PC-9 (cell line): ENCODE measurements around the gene POLR2F. TPM values are rescaled to one million over a fixed set of nuclear protein-coding genes. Genes with fewer than 3 reads are reported as not detected.

ENCODE experiments used
- Bru-seq: library from RNA; stranded (reverse); fragments of 400-500 nt; gene quantifications from one replicate; lab custom pipeline; 2021; lab: Mats Ljungman, UMichigan
- BruChase-seq, 2 experiments: library from RNA; stranded (reverse); fragments of 400-500 nt; gene quantifications; one replicate each; lab custom pipeline; 2021; lab: Mats Ljungman, UMichigan
- BruUV-seq: library from RNA; stranded (reverse); fragments of 400-500 nt; replicated peaks from 2 replicates; lab custom pipeline; 2021; lab: Mats Ljungman, UMichigan
- CTCF ChIA-PET: fragments of 300-600 bp; sonication (Branson Sonifier 250); formaldehyde crosslinking; loops from one replicate; lab custom pipeline; 2022; ENCODE audit warnings: antibody characterized with exemption; lab: Charles Lee
- POLR2A ChIA-PET: fragments of 300-600 bp; sonication (Branson Sonifier 250); formaldehyde crosslinking; loops from one replicate; lab custom pipeline; 2022; ENCODE audit warnings: antibody characterized with exemption; ENCODE audit not compliant: unreplicated experiment; lab: Charles Lee
- DNase-seq, 2 experiments: peaks; one replicate each; pipeline versions ENCODE4 v3.0.0 to v3.0.0-alpha.2; 2015 to 2022; ENCODE audit warnings: mixed read lengths in 1 of 2
- H2AFZ ChIP-seq: fragments of 200-600 bp; sonication (generic); 2 replicates; pipeline ENCODE4 v1.8.1; 2017; ENCODE audit warnings: antibody characterized with exemption
- H3F3A ChIP-seq: fragments of 200-600 bp; sonication (generic); 2 replicates; pipeline ENCODE4 v1.8.1; 2017; ENCODE audit warnings: antibody characterized with exemption, mild to moderate bottlenecking, low read depth; ENCODE audit not compliant: insufficient read depth
- H3K27ac ChIP-seq: fragments of 200-600 bp; sonication (generic); 2 replicates; pipeline ENCODE4 v1.6.1; 2016; ENCODE audit warnings: mixed run types
- H3K27me3 ChIP-seq: fragments of 200-600 bp; sonication (generic); 2 replicates; pipeline ENCODE4 v1.6.1; 2016; ENCODE audit warnings: low read depth, mixed run types; ENCODE audit not compliant: insufficient read depth
- H3K36me3 ChIP-seq: fragments of 200-600 bp; sonication (generic); 2 replicates; pipeline ENCODE4 v1.6.1; 2016; ENCODE audit warnings: low read depth, mixed run types
- H3K4me1 ChIP-seq: fragments of 200-600 bp; sonication (generic); replicated peaks from 2 replicates; pipeline ENCODE4 v1.6.1; 2016; ENCODE audit warnings: mixed run types; ENCODE audit not compliant: insufficient read depth
- H3K4me2 ChIP-seq: fragments of 200-600 bp; sonication (generic); 2 replicates; pipeline ENCODE4 v1.6.1; 2017; ENCODE audit warnings: mixed run types
- H3K4me3 ChIP-seq: fragments of 200-600 bp; sonication (generic); 2 replicates; pipeline ENCODE4 v1.6.1; 2016; ENCODE audit warnings: mixed run types
- H3K79me2 ChIP-seq: fragments of 200-600 bp; sonication (generic); 2 replicates; pipeline ENCODE4 v1.6.1; 2017; ENCODE audit warnings: low read depth, mixed run types
- H3K9me2 ChIP-seq: fragments of 200-600 bp; sonication (generic); 2 replicates; pipeline ENCODE4 v1.8.1; 2017; ENCODE audit warnings: mild to moderate bottlenecking; ENCODE audit not compliant: insufficient read depth
- H3K9me3 ChIP-seq: fragments of 200-600 bp; sonication (generic); 2 replicates; pipeline ENCODE4 v1.8.1; 2016; ENCODE audit warnings: low read depth; ENCODE audit not compliant: insufficient read depth
- H4K20me1 ChIP-seq: fragments of 200-600 bp; sonication (generic); 2 replicates; pipeline ENCODE4 v1.8.1; 2017; ENCODE audit not compliant: insufficient read depth
- CTCF ChIP-seq: fragments of 200-600 bp; sonication (generic); conservative IDR thresholded peaks from 2 replicates; pipeline ENCODE4 v1.6.1; 2017; ENCODE audit warnings: mixed run types, antibody characterized with exemption, mild to moderate bottlenecking, moderate library complexity
- EZH2 ChIP-seq: fragments of 200-600 bp; sonication (generic); IDR thresholded peaks from 2 replicates; pipeline ENCODE4 v1.8.0; 2017; ENCODE audit warnings: antibody characterized with exemption, low read depth
- intact Hi-C: fragments of 100-400 bp; cut with micrococcal nuclease; formaldehyde crosslinking; loops from one replicate; pipeline ENCODE4 v1.10.0; 2022; ENCODE audit not compliant: unreplicated experiment
- long read RNA-seq: library from polyadenylated mRNA; stranded (forward); transcript quantifications from one replicate; pipeline ENCODE4 v2.0.0, GENCODE V29; 2022
- total RNA-seq: library from RNA; stranded (reverse); gene quantifications from 2 replicates; pipeline ENCODE4 v1.2.3, GENCODE V29; 2021

POLR2F gene
- total RNA-seq (147 and 180 TPM in 2 replicates), Bru-seq, nascent RNA (percentile 49 among the genes with signal in this experiment), BruChase-seq, experiment 1, labeled RNA remaining after a 2-hour chase (percentile 54 among the genes with signal in this experiment), BruChase-seq, experiment 2, labeled RNA remaining after a 6-hour chase (percentile 61 among the genes with signal in this experiment)
- long read RNA-seq, transcript POLR2F-205 (5 exons, 2,106 nt): major isoform, 239 of 274 reads
- long read RNA-seq, partial matches to known transcripts: 9 of 274 reads
- long read RNA-seq, other reads (novel, unspliced or antisense): 20 of 274 reads

DNA sequence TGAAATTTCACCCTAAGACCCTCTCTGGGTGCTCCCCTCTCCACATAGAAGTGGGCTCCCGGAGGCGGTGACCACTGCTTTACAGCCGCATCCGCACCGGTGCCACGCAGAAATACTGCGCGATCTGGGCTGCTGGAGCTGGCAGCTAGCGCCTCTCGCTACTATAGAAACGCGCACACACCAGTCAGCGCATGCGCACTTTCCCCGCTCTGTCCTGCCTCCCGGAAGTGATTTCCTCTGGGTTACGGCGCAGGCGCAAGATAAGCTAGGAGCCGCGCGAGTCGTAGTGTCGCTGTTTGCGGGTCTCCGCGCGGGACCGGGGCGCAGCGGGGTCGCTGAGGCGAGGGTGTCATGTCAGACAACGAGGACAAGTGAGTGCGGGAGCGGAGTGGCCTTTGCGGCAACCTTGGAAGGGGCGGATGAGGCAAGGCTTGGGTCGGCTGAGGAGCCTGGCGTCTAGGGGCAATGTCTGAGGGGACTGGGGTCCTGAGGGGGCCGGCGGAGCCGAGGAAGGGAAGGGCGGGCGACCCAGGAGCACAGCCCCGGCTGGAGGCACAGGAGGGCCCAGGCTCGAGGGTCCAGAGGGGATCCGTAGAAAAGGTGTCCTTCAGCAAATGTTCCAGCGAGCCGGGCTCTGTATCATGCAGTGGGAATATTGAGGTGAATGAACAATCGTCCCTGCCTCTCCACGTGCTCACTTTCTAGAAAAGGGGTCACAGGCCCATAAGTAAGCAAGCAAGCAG is at the start of gene POLR2F, which contains the start of gene C22orf23:
TSS of gene POLR2F (plus strand) at position 263 of the 743 bp plus-strand sequence. CDS start at position 352, 89 bp downstream.
TSS of gene C22orf23 (minus strand) at position 165 of the 743 bp plus-strand sequence. CDS start 452 bp downstream, outside the sequence.
- peak within 1 kb of the TSS; percentile 68 for H3K4me3 ChIP-seq
- H3K4me1 ChIP-seq: peaks cover 18% of the 10 kb centered on the region
- peak within 1 kb of the TSS; percentile 1; the same call in 1 of the 2 replicates for H3K27ac ChIP-seq
- H3K9me2 ChIP-seq: no peaks in the 10 kb centered on the region
- no peaks in the 10 kb centered on the region; the same call in 1 of the 2 replicates for H4K20me1 ChIP-seq
- intact Hi-C loops: loop anchor here (1.0 to 5.0 kb wide), 2 partner anchors 66 to 111 kb away; partner anchors contain the start of gene ANKRD54
- H3K4me2 ChIP-seq: peak within 1 kb of the TSS; percentile 89
- ChIA-PET CTCF (interaction anchor here (0.6 to 2.3 kb wide), 7 partner anchors 12 to 345 kb away, joined by 3 to 20 read pairs (median 8); partner anchors contain the start of gene GGA1), POLR2A (interaction anchor here (0.5 to 0.9 kb wide), 8 partner anchors 9 to 295 kb away, joined by 3 to 17 read pairs (median 3); partner anchors contain the start of genes BAIAP2L2 and GCAT)
- peak within 1 kb of the TSS; percentile 97 for H2AFZ ChIP-seq
- H3K79me2 ChIP-seq: peaks cover 35% of the 10 kb centered on the region
- TF ChIP-seq CTCF: no peak
- no peak for TF ChIP-seq EZH2
- no TSS peak for BruUV-seq
- peaks cover 14% of the 10 kb centered on the region for H3K36me3 ChIP-seq
- no peaks in the 10 kb centered on the region for H3K27me3 ChIP-seq
- H3K9me3 ChIP-seq: no peaks in the 10 kb centered on the region
- DNase-seq: peak; percentile 91 to 96
- peaks cover 24% of the 10 kb centered on the region for H3F3A ChIP-seq

DNA sequence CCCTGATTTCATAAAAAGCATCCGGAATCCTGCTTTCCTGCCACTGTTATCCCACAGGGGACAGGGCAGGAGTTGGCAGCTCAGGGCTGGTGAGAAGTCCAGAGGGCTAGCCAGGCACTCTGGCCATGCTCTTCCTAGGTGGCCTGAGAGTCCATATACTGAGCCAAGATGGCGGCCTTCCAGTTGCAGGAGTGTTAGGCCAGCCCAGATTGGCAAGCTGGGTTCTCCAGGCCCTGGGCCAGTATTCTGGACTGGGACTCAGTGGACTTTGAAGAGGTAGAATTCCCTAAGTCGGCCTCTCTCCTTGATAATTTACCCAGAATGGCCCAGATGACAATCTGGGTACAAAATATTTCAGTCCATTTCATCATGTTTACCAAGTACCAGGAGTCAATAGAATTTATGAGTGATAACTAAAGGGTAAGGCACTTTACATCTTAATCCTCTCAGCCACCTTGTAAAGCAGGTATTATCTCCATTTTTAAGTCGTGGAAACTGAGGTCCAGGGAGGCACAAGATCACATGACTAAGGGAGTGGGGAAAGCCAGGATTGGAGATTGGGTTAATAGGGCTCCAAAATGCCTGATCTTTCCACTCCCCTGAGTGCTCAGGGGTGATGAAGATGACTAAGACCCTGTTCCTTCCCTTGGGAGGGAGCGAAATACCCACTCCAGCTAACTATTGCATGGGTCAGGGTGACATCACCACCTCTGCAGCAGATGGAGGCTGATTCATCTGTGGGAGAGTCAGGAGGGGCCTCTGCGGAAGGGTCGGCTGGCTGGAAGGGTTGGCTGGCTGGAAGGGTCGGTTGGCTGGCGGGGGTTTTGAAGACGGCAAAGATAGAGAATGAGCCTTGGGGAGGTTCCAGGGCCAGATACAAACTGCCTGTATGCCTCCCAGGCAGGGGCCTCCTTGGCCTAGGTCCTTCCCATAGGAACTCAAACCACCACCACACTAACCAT is 48.6 kb upstream of the POLR2F start:
- POLR2A ChIA-PET: interaction anchor here (0.5 to 2.8 kb wide), 5 partner anchors 8 to 424 kb away, joined by 3 to 75 read pairs (median 11); no protein-coding TSS in a partner anchor
- Histone ChIP-seq H4K20me1 (peaks cover 32% of the 10 kb centered on the region), H3K79me2 (peaks cover 33% of the 10 kb centered on the region), H3K9me3 (no peaks in the 10 kb centered on the region), H3K27me3 (no peaks in the 10 kb centered on the region), H3K27ac (peak overlapping the region; percentile 99), H3K36me3 (peaks cover 7% of the 10 kb centered on the region; the same call in 1 of the 2 replicates), H3F3A (peaks cover 43% of the 10 kb centered on the region), H2AFZ (peak overlapping the region; percentile 73; the same call in 1 of the 2 replicates), H3K4me2 (peak overlapping the region; percentile 82), H3K9me2 (no peaks in the 10 kb centered on the region), H3K4me3 (peak overlapping the region; percentile 58), H3K4me1 (peaks cover 46% of the 10 kb centered on the region)
- BruUV-seq: TSS peak; percentile 78
- intact Hi-C loops: loop anchor here (1.0 to 2.0 kb wide), 3 partner anchors 9 to 152 kb away; no protein-coding TSS in a partner anchor
- DNase-seq: peak; percentile 83 to 94
- CTCF ChIA-PET: interaction anchor here (1.0 to 2.5 kb wide), 2 partner anchors 9 to 17 kb away, joined by 3 to 40 read pairs; no protein-coding TSS in a partner anchor
- TF ChIP-seq CTCF (no peak), EZH2 (no peak)
